ENCODE results near the gene ZNF827. TPM values are rescaled to one million over a fixed set of nuclear protein-coding genes. Genes with fewer than 3 reads are reported as not detected.

ZNF827 gene
- total RNA-seq, 1 donor, result 16.3 TPM

DNA sequence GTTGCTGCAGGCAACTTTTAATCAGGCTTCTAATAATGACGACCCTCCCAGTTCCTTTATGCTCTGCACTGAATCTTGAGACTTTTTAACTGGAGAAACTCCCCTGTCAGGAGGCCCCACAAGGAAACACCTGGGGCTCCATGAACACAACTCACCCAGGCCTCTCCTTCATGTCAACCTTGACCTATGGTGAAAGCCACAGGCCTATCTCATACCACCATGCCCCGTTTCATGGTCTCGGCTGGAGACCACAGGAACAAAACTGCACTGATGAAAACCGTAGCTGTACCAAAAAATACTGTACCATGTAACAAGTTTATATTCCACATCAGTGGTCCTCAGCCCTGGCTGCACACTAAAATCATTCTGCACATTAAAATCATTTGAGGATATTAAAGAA, 57.0 kb downstream of the ZNF827 start:
- TF ChIP-seq, protein P1, sequence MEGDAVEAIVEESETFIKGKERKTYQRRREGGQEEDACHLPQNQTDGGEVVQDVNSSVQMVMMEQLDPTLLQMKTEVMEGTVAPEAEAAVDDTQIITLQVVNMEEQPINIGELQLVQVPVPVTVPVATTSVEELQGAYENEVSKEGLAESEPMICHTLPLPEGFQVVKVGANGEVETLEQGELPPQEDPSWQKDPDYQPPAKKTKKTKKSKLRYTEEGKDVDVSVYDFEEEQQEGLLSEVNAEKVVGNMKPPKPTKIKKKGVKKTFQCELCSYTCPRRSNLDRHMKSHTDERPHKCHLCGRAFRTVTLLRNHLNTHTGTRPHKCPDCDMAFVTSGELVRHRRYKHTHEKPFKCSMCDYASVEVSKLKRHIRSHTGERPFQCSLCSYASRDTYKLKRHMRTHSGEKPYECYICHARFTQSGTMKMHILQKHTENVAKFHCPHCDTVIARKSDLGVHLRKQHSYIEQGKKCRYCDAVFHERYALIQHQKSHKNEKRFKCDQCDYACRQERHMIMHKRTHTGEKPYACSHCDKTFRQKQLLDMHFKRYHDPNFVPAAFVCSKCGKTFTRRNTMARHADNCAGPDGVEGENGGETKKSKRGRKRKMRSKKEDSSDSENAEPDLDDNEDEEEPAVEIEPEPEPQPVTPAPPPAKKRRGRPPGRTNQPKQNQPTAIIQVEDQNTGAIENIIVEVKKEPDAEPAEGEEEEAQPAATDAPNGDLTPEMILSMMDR (IDR thresholded peaks at IDR 0.05; ENCODE audit: extremely low read depth, low read depth, low read length), result no peak
- Histone ChIP-seq H3K4me2 (ENCODE audit: insufficient read depth, low read length) (no peak overlapping the region), H3K36me3 (ENCODE audit: insufficient read depth, low read length) (peaks cover 13% of the 10 kb centered on the region), H3K27me3 (ENCODE audit: insufficient read depth, low read length) (no peaks in the 10 kb centered on the region), H4K20me1 (ENCODE audit: insufficient read depth, low read length) (peaks cover 7% of the 10 kb centered on the region), H2AFZ (ENCODE audit: low read length) (no peak overlapping the region), H3K4me1 (ENCODE audit: insufficient read depth, low read length) (peaks cover 10% of the 10 kb centered on the region), H3K27ac (ENCODE audit: low read depth, low read length) (no peak overlapping the region), H3K79me2 (ENCODE audit: insufficient read depth, low read length) (peaks cover 19% of the 10 kb centered on the region), H3K9me3 (ENCODE audit: low read depth, low read length) (no peaks in the 10 kb centered on the region), H3K4me3 (ENCODE audit: insufficient read depth, low read length) (no peak overlapping the region)
- no peak for DNase-seq (ENCODE audit: insufficient read length, low spot score, missing footprints)

DNA sequence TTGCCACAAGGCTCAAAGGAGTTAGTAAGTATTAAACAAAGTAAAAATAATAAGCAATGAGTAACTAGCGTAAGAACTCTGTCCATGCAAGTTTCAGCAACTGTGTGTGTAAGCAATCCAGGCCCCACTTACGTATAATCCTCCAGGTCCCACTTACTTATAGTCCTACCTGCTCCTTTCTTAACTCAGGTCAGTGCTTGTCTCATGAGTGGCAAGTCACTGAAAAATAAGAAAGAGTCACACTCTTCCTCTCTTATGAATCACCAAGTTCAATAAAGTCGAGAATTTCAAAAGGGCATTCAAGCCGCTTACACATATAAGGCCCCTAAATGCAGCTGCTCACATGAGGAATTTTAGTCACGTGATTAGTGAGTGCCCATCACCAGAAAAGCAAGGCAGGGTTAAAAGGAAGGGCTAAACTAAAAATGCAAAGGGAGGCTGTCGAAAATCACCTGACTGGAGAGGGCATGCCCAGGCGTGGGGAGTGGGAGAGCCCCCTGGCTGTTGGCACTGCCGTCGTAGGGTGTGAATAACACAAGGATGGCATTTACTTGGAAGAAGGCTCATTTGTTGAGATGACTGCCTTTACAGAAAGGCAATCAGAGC, 58.2 kb downstream of the ZNF827 start:
- Histone ChIP-seq H3K9me3 (ENCODE audit: low read depth, low read length) (no peaks in the 10 kb centered on the region), H3K27me3 (ENCODE audit: insufficient read depth, low read length) (no peaks in the 10 kb centered on the region), H3K4me2 (ENCODE audit: insufficient read depth, low read length) (no peak overlapping the region), H3K36me3 (ENCODE audit: insufficient read depth, low read length) (peaks cover 5% of the 10 kb centered on the region), H4K20me1 (ENCODE audit: insufficient read depth, low read length) (peaks cover 8% of the 10 kb centered on the region), H3K27ac (ENCODE audit: low read depth, low read length) (no peak overlapping the region), H2AFZ (ENCODE audit: low read length) (no peak overlapping the region), H3K79me2 (ENCODE audit: insufficient read depth, low read length) (peaks cover 16% of the 10 kb centered on the region), H3K4me1 (ENCODE audit: insufficient read depth, low read length) (peaks cover 10% of the 10 kb centered on the region), H3K4me3 (ENCODE audit: insufficient read depth, low read length) (no peak overlapping the region)
- TF ChIP-seq, protein P1 (IDR thresholded peaks at IDR 0.05; ENCODE audit: extremely low read depth, low read depth, low read length), result no peak
- DNase-seq (ENCODE audit: insufficient read length, low spot score, missing footprints), result no peak

DNA sequence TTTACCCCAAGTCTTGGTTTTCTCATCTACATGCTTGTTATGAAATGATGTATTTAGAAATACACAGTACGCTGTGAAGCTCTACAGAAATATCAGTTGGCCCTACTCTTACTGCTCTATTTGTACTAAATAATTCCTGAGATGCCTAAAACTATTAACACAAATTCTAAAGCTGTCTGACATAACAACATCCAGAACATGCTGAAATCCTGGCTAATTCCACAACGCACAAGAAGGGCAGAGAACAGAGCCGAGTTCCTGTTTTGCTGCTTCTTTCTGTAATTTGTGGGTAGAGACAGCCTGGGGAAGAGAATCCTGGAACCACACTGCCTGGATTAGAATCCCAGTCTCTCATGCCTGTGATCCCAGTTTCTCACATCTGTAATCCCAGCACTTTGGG, 59.0 kb downstream of the ZNF827 start:
- H3K4me2 ChIP-seq (ENCODE audit: insufficient read depth, low read length), result no peak overlapping the region
- no peak overlapping the region for H2AFZ ChIP-seq (ENCODE audit: low read length)
- H3K79me2 ChIP-seq (ENCODE audit: insufficient read depth, low read length), result peaks cover 16% of the 10 kb centered on the region
- DNase-seq (ENCODE audit: insufficient read length, low spot score, missing footprints), result no peak
- H3K27me3 ChIP-seq (ENCODE audit: insufficient read depth, low read length), result no peaks in the 10 kb centered on the region
- H3K27ac ChIP-seq (ENCODE audit: low read depth, low read length), result no peak overlapping the region
- no peaks in the 10 kb centered on the region for H3K36me3 ChIP-seq (ENCODE audit: insufficient read depth, low read length)
- peaks cover 10% of the 10 kb centered on the region for H3K4me1 ChIP-seq (ENCODE audit: insufficient read depth, low read length)
- no peaks in the 10 kb centered on the region for H3K9me3 ChIP-seq (ENCODE audit: low read depth, low read length)
- no peak overlapping the region for H3K4me3 ChIP-seq (ENCODE audit: insufficient read depth, low read length)
- peaks cover 8% of the 10 kb centered on the region for H4K20me1 ChIP-seq (ENCODE audit: insufficient read depth, low read length)
- TF ChIP-seq, protein P1 (IDR thresholded peaks at IDR 0.05; ENCODE audit: extremely low read depth, low read depth, low read length), result no peak

DNA sequence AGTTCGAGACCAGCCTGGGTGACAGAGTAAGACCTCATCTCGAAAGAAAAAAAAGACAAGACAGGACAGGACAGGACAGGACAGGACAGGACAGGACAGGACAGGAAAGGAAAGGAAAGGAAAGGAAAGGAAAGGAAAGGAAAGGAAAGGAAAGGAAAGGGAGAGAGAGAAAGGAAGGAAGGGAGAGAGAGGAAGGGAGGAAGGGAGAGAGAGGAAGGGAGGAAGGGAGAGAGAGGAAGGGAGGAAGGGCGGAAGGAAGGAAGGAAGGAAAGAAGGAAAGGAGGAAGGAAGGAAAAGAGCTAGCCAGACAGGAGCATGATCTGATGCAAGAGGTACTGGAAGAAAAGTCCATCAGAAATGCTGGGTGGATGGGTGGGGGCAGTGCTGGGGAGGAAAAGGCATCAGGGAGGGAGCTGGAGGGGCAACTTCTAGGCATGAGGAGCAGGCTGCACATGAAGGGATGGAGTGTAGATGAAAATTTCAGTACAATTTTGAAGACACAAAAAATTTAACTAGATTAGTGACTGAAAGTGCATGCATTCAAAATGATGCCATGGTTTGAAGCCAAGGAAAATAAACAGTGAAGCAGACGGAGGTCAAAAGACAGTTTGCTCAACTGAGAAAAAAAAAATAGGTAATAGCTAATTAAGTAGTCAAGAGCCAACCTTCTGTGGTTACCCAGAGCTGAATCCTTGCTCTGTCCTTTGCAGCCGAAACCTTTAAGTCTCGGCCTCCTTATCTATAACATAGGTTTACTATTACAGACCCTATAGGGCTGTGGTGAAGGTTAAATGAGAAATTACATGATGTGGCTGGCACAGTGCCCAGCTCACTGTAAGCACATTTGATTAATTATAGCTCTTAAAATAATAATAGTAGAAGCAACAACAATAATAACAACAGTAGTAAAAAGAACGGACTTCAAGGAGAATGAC, 59.9 kb downstream of the ZNF827 start:
- Histone ChIP-seq H3K79me2 (ENCODE audit: insufficient read depth, low read length) (peaks cover 16% of the 10 kb centered on the region), H4K20me1 (ENCODE audit: insufficient read depth, low read length) (peaks cover 8% of the 10 kb centered on the region), H3K9me3 (ENCODE audit: low read depth, low read length) (no peaks in the 10 kb centered on the region), H2AFZ (ENCODE audit: low read length) (no peak overlapping the region), H3K27me3 (ENCODE audit: insufficient read depth, low read length) (no peaks in the 10 kb centered on the region), H3K4me3 (ENCODE audit: insufficient read depth, low read length) (no peak overlapping the region), H3K4me2 (ENCODE audit: insufficient read depth, low read length) (peak overlapping the region; percentile 37), H3K36me3 (ENCODE audit: insufficient read depth, low read length) (no peaks in the 10 kb centered on the region), H3K4me1 (ENCODE audit: insufficient read depth, low read length) (peaks cover 10% of the 10 kb centered on the region), H3K27ac (ENCODE audit: low read depth, low read length) (no peak overlapping the region)
- TF ChIP-seq, protein P1 (IDR thresholded peaks at IDR 0.05; ENCODE audit: extremely low read depth, low read depth, low read length), result no peak
- DNase-seq (ENCODE audit: insufficient read length, low spot score, missing footprints), result peak; percentile 65

Measured in osteoblast (primary cell).